ENCODE measurements around the gene ODF2.
A peak's percentile ranks its signal among the peaks of the same experiment; 100 is the strongest.
"Not testable (repeated sequence)": the region's sequence is repeated elsewhere in the genome, so short reads cannot be mapped to it uniquely, and the experiment has no call there.

ODF2 gene

GRCh38 chr9:128416432-128417019 is 39.3 kb upstream of the ODF2 start:
- Mint-ChIP-seq H3K27me3 (ENCODE audit: low read depth, poor library complexity) (peaks cover 5% of the 10 kb centered on the region), H3K36me3 (ENCODE audit: low read depth) (no peaks in the 10 kb centered on the region), H3K4me1 (peaks cover 44% of the 10 kb centered on the region), H3K9me3 (no peaks in the 10 kb centered on the region), H3K27ac (peak overlapping the region; percentile 63), H3K4me3 (peak overlapping the region; percentile 36)
- DNase-seq = no peak
- no peak for TF ChIP-seq CTCF (IDR thresholded peaks at IDR 0.05)

- Mint-ChIP-seq H3K4me3 (peak overlapping the region; percentile 79), H3K4me1 (peaks cover 39% of the 10 kb centered on the region)
- no peak for DNase-seq
These were observed 36.5 kb upstream of the ODF2 start for GRCh38 chr9:128419061-128419925.

GRCh38 chr9:128420060-128420650 is 35.7 kb upstream of the ODF2 start:
- H3K27ac Mint-ChIP-seq = no peak overlapping the region

More at GRCh38 chr9:128419061-128419925, 36.5 kb upstream of the ODF2 start:
- TF ChIP-seq CTCF (IDR thresholded peaks at IDR 0.05) = no peak
- H3K27ac Mint-ChIP-seq = no peak overlapping the region
- H3K9me3 Mint-ChIP-seq = no peaks in the 10 kb centered on the region
- H3K27me3 Mint-ChIP-seq (ENCODE audit: low read depth, poor library complexity) = peaks cover 5% of the 10 kb centered on the region
- H3K36me3 Mint-ChIP-seq (ENCODE audit: low read depth) = peaks cover under 1% of the 10 kb centered on the region

GRCh38 chr9:128420651-128421481 is 34.9 kb upstream of the ODF2 start, which contains the start of gene CERCAM:
TSS of gene CERCAM (plus strand) at chr9:128420857. CDS start at chr9:128420878, 21 bp downstream.
- peaks cover 5% of the 10 kb centered on the region for H3K27me3 Mint-ChIP-seq (ENCODE audit: low read depth, poor library complexity)
- H3K27ac Mint-ChIP-seq = no peak within 1 kb of the TSS
- H3K9me3 Mint-ChIP-seq = no peaks in the 10 kb centered on the region
- H3K36me3 Mint-ChIP-seq (ENCODE audit: low read depth) = peaks cover 9% of the 10 kb centered on the region
- TF ChIP-seq CTCF (IDR thresholded peaks at IDR 0.05) = no peak
- peak within 1 kb of the TSS; percentile 82 for H3K4me3 Mint-ChIP-seq
- peak; percentile 81 for DNase-seq
- peaks cover 25% of the 10 kb centered on the region for H3K4me1 Mint-ChIP-seq

More at GRCh38 chr9:128420060-128420650, 35.7 kb upstream of the ODF2 start:
- peak; percentile 83 for DNase-seq
- Mint-ChIP-seq H3K36me3 (ENCODE audit: low read depth) (peaks cover 9% of the 10 kb centered on the region), H3K4me3 (peak overlapping the region; percentile 79), H3K27me3 (ENCODE audit: low read depth, poor library complexity) (peaks cover 5% of the 10 kb centered on the region), H3K4me1 (peaks cover 32% of the 10 kb centered on the region), H3K9me3 (no peaks in the 10 kb centered on the region)
- peak; percentile 66 for TF ChIP-seq CTCF (IDR thresholded peaks at IDR 0.05)

- no peak overlapping the region for H3K27ac Mint-ChIP-seq
- peaks cover 5% of the 10 kb centered on the region for H3K27me3 Mint-ChIP-seq (ENCODE audit: low read depth, poor library complexity)
- H3K9me3 Mint-ChIP-seq = no peaks in the 10 kb centered on the region
- DNase-seq = no peak
- peak overlapping the region; percentile 82 for H3K4me3 Mint-ChIP-seq
- peaks cover 12% of the 10 kb centered on the region for H3K36me3 Mint-ChIP-seq (ENCODE audit: low read depth)
- H3K4me1 Mint-ChIP-seq = peaks cover 21% of the 10 kb centered on the region
- TF ChIP-seq CTCF (IDR thresholded peaks at IDR 0.05) = no peak
These were observed 34.3 kb upstream of the ODF2 start for GRCh38 chr9:128421482-128421996.

- Mint-ChIP-seq H3K36me3 (ENCODE audit: low read depth) (peaks cover 15% of the 10 kb centered on the region), H3K4me1 (peaks cover 17% of the 10 kb centered on the region), H3K4me3 (peak overlapping the region; percentile 59)
- H3K27me3 Mint-ChIP-seq (ENCODE audit: low read depth, poor library complexity); DNase-seq; H3K9me3 Mint-ChIP-seq; H3K27ac Mint-ChIP-seq: not testable (repeated sequence)
These were observed 33.6 kb upstream of the ODF2 start for GRCh38 chr9:128422022-128422782.

Measured in nephron progenitor cell (in vitro differentiated cells).